Fibroblast of the conjunctiva (primary cell): ENCODE measurements around the gene PTGIS.

Source experiments
- DNase-seq: peaks from one replicate; pipeline ENCODE4 v3.0.0-alpha.2; 2010; ENCODE audit warnings: low read depth

The PTGIS gene

DNA sequence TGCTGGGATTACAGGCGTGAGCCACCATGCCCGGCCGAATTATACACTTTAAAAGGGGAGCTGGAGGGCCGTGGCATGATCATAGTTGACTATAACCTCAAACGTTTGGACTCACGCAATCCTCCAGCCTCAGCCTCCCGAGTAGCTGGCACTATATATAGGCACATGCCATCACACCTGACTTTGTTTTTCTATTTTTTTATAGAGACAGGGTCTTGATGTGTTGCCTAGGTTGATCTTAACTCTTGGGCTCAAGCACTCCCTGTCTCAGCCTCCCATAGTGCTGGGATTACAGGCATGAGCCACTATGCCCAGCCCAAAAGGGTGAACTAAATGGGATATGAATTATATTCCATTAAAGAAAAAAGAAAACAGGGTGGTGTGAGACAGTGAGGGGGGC, 7.8 kb downstream of the PTGIS start:
- DNase-seq = no peak

DNA sequence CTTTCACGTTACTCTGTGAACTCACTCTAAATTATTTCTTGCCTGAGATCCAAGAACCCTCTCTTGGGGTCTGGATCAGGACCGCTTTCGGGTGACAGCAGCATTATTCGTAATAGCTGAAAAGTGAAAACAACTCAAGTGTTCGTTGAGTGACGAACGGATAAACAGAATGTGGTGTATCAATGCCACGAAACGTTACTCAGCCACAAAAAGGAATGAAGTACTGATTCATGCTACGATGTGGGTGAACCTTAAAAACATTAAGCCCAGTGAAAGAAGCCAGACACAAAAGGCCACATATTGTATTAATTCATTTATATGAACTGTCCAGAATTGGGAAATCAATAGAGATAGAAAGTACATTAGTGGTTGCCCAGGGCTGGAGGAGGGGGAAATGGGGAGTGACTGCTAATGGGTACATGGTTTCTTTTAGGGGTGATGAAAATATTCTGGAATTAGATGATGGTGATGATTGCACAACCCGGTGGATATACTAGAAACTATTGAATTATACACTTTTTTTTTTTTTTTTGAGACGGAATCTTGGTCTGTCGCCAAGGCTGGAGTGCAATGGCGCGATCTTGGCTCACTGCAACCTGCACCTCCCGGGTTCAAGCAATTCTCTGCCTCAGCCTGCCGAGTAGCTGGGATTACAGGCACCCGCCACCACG, 8.4 kb downstream of the PTGIS start:
- DNase-seq = peak; percentile 93

DNA sequence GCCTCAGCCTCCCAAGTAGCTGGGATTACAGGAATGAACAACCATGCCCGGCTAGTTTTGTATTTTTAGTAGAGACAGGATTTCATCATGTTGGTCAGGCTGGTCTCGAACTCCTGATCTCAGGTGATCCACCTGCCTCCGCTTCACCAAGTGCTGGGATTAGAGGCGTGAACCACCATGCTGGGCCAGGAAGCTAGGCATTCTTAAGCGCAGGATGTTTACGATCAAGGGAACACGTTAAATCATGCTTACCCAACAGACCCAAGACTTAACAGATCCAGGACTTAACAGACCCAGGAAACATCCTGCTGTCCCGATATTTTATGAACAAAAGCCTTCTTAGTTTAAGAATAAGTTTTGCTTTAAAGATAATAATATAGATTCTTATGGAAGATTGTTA, 9.1 kb downstream of the PTGIS start:
- no peak for DNase-seq

DNA sequence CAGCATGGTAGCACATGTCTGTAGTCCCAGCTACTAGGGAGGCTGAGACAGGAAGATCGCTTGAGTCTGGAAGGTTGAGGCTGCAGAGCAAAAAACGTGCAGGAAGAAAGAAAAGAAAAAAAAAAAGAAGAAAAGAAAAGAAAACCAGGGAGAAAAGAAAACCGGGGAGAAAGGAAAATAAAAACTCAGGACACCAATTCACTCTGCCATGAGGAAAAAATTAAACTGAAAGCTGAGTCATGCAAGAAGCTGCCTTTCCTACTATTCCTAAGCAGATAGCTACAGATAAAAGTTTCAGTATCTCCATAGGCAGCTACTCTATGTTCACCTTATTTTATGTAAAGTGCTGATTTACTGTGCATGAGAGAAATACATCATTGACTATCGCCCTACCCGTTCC, 10.5 kb downstream of the PTGIS start:
- peak; percentile 21 for DNase-seq

DNA sequence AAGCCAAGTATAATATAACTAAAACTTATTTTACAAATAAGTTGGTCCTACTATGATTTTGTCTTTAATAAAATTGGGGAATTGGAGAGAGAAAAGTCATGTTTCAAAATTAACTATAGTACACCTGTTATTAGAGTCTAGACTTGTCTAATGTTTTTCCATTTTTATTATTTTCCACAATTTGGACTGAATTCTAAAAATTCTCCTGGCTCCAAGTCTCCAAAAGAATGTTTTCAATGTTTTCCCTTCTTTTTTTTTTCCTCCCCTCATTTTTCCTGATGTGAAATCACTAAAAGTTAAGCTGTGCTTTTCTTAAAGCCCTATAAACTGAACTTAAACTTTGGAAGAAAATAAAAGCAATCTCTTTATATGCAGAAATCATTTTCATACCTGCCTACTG, 11.3 kb downstream of the PTGIS start:
- DNase-seq = no peak

DNA sequence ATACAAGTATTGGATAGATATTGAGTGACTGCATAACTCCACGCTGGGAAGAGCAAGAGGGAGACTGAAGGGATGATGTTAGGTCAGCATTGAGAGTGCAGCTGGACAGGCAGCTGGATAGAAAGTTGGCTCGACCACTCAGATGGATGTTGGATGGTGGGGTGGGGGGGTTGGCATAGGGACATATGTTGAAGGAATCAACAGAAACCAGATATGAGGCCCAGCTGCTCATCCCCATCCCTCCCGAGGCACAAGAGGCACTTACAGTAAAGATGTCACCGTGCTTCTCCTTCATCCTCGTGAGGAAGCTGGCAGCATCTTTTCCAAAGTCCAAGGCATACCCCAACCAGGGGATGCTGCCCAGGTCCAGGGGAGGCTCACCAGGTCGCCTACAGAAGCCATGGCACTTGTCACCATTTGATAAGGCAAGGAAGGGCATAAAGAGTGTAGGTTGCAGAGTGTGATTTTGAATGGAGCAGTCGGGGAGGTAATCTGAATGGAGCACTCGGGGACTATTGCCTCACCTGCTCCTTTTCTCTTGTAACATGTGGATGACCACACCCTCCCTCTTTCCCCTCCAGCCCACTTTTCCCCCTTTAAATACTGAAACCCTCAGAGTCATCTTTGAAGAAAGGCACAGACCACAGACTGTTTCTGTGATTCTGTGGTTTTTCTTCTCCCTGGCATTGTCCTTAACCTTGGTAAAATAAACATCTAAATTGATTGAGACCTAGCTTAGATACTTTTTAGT, 18.0 kb downstream of the PTGIS start:
- no peak for DNase-seq

DNA sequence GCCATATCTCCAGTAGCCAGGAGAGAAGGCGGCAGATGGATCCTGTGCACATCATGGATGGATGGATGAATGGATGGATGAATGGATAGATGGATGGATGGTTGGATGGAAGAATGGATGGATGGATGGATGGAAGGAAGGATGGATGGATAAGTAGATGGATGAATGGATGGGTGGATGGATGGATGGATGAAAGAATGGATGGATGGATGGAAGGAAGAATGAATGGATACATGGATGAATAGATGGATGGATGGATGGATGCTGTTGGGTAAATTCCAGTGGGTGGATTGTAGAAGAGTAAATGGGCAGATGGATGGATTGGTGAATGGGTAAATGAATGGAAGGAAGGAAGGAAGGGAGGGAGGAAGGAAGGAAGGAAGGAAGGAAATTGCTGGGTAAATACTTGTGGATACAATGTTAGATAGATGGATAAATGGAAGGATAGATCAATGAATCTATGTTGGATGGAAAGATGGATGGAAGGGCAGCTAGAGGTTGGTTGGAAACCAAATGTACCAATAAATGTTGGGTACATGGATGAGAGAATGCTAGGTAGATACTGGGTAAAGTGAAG, 19.5 kb downstream of the PTGIS start:
- DNase-seq = no peak

DNA sequence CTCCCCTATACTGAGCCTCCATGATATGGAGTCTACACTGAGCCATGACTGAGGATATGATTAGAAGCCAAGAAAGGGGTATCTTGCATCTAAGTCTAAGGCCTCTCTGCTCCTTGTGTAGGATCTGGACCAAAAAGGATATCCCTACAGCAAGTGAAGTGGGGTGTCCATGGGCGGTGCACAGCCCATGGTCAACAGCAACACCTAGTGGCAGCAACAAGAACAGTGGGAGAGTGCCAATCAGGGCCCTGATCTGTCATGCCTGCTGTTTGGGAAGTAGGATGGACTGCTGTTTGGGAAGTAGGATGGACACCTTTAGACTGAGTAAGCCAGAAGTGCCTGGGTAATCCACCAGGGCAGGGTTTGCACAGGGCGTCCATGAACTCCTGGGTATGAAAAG, 22.4 kb downstream of the PTGIS start:
- no peak for DNase-seq

DNA sequence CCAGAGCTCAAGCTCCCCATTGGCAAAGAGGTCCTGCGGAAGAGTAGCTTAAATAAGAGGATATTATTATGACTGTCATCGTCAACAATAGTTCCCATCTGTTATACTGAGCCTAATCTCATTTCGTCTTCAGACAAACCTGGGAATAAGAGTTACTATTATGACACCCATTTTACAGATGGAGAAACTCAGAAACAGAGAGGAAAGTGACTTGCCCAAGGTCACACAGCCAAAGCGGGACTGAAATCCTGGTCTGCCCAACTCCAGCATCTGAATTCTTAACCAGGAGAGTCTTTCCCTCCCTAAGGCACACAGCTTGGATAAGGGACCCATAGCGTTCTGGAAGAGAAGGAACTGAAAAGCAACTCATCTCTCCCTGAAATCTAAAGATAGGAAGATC, 23.4 kb downstream of the PTGIS start:
- DNase-seq = no peak

DNA sequence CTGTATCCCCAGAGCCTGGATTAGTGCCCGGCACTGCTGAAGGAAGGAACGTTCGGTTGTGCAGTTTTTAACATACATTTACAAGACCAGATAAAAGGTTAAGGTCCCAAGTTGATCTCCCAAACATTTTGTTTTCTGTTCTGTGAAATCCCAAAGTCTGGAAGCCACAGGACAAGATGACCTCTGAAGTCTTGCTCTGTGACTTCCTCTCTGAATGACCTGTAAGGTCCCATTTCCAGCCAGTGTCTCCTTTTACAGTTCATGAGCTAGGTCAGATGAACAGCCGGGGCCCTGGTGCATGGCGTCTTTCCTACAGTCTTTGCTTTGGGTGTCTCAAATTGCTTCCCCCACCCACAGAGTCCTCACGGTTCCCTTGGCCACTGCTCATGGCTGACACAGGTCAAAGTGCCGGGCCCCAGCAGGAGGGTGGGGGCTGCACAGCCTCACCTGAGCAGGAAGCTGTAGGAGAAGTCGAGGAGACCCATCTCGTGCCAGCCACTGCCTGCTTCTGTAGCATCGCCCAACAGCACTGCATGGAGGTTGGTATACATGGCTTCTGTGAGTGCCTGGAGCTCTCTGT, 24.0 kb downstream of the PTGIS start:
- no peak for DNase-seq

DNA sequence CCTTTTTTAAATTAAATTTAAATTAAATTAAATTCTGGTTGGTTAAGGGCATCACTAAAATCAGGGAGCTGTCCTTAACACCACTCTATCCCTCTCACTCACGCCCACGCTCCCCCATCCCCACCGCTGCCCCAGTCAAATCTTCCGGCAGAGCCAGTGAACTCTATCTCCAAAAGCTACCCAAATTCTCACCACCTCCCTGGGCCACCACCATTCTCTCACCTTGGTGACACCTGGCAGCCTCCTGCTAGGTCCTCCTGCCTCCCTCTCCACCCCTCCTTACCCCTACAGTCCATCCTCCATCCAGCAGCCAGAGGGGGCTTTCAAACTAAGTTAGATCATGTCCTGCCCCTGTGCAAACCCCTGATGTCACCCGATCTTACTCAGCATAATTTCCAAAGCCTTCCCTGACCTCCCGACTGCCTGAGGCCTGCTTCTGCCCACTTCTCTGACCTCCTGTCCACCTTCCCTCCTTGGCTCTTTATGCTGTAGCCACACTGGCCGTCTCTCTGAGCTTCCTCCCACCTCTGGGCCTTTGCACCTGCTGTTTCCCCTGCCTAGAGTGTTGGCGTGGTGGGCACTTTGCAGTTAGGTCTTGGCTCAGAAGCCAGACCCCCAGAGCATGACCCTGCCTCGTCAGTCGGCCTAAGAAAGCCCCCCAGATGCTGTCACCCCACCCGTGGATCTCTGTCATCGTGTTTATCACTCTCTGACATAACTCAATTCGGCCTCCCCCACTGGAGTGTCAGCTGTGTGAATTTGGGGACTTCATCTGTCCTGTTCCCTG, 24.7 kb downstream of the PTGIS start:
- DNase-seq = no peak

DNA sequence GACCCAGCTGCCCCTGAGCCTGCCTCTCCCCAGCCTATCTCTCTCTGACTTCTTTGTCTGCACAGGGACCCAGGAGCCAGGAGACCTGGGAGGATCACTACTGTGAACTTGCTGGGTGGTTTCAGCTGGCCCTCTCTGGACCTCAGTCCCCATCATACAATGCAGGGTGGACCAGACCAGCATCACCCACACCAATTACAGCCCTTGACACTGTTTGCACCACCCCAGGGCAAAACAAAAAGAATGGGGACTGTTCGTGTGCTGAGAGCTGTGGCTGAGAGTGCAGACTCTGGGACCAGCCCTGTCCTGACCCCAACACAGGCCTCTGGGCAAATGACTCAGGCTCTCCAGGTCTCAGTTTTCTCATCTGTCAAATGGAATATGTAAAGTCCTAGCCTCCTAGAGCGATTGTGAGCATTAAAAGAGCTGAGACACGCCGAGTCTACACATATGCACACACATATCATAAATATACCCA, 25.4 kb downstream of the PTGIS start:
- no peak for DNase-seq

DNA sequence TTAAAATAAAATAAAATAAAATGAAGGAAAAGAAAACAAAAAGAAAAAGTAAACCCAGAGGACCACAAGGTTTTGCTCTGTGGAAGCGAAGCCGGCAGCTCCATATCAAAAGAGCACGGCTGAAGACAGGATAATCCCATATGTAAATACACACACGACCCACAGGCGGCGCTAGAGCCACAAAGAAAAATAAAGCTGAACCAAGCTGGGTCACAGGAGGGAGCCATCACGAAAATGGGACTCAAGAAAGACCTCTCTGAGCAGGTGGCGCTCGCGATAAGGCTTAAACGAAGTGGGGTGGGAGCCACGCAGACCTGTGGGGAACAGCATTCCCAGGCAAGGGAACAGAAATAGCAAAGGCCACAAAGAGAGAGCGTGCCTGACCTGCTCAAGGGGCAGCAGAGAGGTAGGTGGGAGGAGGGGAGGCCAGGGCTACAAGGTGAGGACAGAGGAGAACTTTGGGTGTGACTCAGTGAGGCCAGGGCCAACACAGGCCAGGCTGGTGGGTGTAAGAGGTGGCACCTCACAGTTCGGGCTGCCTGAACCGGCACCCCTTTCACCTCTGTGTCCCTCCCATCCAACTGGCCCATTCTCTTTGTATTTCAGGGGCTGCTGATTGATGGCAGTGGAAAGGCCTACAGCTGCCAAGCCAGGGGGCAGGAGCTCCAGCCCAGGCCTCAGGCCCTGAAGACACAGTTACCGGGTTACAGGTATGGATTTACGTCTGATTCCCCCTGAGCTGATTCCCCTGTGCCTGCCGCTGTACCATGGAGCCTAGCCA, 26.0 kb downstream of the PTGIS start:
- peak; percentile 43 for DNase-seq

DNA sequence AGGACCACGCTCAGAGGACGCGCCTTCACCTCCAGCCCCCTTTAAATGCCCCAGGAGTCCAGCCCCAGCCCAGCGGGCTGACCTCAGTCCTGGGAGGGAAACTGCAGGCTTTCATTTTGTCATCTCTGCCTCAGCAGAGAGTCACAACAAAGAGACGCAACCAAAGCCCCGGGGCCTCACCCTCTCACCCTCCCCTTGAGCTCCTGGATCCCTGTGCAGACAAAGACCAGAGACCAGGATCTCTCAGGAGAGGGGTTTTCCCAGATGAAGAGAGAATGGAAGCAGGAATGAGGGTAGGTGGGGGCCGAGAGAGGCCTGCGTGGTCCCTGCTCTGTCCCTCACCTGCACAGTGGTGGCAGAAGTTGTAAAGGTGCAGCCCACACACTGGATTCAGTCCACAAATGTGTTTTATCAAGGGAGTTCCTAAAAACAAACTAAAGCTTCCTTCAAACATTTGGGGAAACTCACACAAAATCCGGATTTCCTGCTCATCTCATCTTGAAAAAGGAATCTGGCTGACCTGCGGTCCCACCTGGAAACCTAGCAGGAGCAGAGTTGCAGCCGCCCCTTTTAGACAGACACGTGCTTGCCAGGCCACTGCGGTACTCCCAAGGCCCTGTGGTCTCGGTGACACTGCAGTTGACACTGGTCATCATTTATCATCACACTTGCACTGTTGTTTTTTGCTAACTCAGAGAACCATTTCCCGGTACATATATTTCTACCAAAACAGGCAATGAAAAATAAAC, 27.1 kb downstream of the PTGIS start:
- DNase-seq = no peak

DNA sequence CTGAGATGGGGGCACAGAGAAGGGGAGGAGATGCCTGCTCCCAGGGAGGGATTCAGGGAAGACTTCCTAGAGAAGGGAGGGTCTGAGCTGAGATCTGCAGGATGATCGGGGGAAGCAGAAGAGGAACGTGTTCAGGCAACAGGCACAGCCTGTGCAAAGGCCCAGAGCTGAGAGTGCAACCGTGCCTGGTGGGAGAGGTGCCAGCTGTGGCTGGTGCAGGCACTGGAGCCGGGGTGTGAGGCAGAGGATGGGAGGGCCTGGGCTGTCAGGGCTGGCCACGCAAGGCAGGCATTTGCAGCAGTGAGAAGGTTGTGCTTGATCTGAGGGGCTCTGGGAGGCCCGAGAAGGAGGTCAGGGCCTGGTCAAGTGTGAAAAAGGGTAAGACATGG, 27.7 kb downstream of the PTGIS start:
- DNase-seq = no peak

DNA sequence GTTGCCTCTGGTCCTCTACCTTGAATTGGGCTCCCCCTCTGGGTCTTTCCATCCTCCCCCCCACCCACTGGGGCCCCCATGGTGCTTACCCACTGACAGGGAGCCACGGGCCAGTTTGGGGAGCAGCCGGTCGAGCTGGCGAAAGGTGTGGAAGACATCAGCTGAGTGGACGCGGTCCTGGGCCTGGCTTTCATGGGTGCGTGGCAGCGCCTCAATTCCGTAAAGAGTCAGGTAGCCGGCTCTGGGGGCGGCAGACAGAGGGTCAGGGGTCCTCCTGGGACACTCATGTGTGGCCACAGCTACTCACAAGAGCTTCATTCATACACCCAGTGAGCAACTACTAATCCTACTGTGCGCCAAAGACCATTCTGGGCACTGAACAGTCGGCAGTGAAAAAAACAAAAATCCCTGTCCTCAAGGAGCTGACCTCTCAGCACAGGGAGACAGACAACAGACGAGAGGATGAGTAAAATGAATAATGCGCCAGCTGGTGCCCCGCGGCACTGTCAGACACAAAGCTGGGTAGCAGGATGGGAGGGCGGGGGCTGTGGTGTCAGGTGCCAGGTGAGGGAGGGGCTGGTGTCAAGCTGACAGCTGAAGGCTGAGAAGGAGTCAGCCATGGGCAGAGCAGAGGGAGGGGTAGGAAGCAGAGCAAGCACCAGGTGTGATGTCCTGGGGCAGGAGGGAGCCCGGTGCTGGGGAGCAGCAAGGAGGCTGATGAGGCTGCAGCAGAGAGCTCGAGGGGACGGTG, 28.3 kb downstream of the PTGIS start:
- no peak for DNase-seq

DNA sequence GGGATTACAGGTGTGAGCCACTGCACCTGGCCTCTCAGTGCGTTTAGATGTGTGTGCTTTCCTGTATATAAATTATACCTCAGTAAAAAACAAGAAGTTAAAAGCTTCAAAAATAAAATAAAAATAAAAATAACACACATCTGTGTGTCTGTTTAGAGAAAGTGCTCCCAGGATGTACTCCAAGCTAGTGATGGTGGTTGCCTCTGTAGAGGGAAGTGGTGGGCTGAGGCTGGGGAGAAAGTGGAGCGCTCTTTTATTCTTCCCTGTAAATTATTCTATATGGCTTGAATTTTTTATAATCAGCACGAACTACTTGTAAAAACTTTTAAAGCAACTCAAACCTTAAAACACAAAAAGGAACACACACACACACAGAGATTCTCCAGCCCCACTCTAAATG, 29.0 kb downstream of the PTGIS start:
- no peak for DNase-seq

DNA sequence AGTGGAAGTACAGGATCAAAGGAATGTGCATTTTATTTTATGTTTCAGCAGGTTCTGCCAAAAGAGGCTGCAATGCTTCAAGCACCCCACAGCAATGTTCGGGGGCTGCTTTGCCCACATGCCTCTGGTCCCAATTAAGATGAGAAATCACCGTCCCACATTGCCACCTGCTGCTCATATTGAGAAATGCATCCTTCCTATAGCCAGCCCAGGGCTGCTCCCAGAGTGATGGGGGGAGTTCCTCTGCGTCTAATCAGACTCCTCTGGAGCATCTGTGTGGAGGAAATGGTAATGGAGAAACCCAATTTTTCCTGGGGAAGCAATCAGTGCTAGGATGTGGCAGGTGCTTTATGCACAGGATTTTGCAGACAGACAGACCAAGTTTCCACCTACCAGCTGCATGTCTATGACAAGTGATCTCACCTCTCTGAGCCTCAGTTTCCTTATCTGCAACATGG, 33.7 kb downstream of the PTGIS start:
- peak; percentile 38 for DNase-seq

DNA sequence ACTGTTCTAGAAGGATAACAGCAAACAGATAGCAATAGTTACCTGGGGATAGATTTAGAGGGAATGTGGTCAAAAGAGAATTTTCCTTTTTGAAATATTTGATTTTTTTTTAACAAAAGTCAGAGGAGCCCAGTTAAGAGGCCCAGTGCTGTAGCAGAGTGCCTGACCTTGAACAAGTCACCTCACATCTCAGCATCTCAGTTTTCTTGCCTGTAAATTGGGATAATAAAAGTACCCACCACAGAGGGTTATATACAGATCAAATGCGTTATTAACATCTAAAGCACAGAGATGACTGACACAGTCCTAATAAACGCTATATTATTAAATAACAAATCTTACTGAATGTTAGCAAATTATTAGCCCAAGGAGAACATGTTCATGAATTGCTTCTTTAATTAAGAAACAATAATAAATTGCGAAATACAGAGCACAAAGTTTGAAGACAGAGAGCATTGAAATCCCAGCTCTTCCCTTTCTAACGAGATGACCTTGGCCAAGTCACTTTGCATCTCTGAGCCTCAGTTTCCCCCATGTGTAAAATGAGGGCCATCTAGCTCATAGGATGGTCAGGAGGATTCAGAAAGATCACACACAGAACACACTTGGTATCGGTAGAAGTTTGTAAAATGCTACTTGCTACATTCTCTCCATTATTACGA, 35.5 kb downstream of the PTGIS start:
- no peak for DNase-seq
